ENCODE data around the gene ACP4. TPM values are rescaled to one million over a fixed set of nuclear protein-coding genes. Genes with fewer than 3 reads are reported as not detected.
"Not testable (repeated sequence)": the region's sequence is repeated elsewhere in the genome, so short reads cannot be mapped to it uniquely, and the experiment has no call there.

The ACP4 gene
- 0.09 TPM for polyA plus RNA-seq
- long read RNA-seq, donor 1: 0 reads
- long read RNA-seq, donor 2: 0 reads
- long read RNA-seq, donor 3: 0 reads
- long read RNA-seq, donor 4: 0 reads
- long read RNA-seq, donor 5: 0 reads
- long read RNA-seq, donor 6: 0 reads
- long read RNA-seq, donor 7: 0 reads
- long read RNA-seq, donor 8: 0 reads
- long read RNA-seq, donor 9: 0 reads
- long read RNA-seq, donor 10: 0 reads
- long read RNA-seq, donor 11: 0 reads

GRCh38 chr19:50790396-50790795 lies at the start of gene ACP4:
Gene ACP4 (plus strand): TSS chr19:50790415. CDS start chr19:50790415, 0 bp downstream.
- no peak within 1 kb of the TSS for H3K27ac ChIP-seq (ENCODE audit: low read length)
- WGBS (ENCODE audit: insufficient coverage, low lambda C conversion rate): no CpG with 5 or more reads among the region's 15 CpGs
- no peak within 1 kb of the TSS for H3K4me3 ChIP-seq (ENCODE audit: low read length)
- DNase-seq: no peak
- peaks cover 7% of the 10 kb centered on the region for H3K27me3 ChIP-seq (ENCODE audit: control insufficient read depth, insufficient read depth, low read length)
- H3K4me1 ChIP-seq (ENCODE audit: control insufficient read depth, insufficient read depth, low read length): peaks cover 6% of the 10 kb centered on the region
- H3K9me3 ChIP-seq (ENCODE audit: control insufficient read depth, low read depth, low read length): peaks cover 2% of the 10 kb centered on the region
- no peaks in the 10 kb centered on the region for H3K36me3 ChIP-seq (ENCODE audit: control insufficient read depth, insufficient read depth, low read length)

- H3K27me3 ChIP-seq (ENCODE audit: control insufficient read depth, insufficient read depth, low read length): peaks cover 11% of the 10 kb centered on the region
- WGBS (ENCODE audit: insufficient coverage, low lambda C conversion rate): 80% methylated on average over 2 of the region's 18 CpGs
- peak in 1 of 2 donors; percentile 50 for DNase-seq
Measured at GRCh38 chr19:50741179-50741933, 48.9 kb upstream of the ACP4 start.

GRCh38 chr19:50743537-50743936 lies 46.7 kb upstream of the ACP4 start:
- Histone ChIP-seq H3K4me3 (ENCODE audit: low read length) (no peak overlapping the region), H3K27ac (ENCODE audit: low read length) (no peak overlapping the region), H3K4me1 (ENCODE audit: control insufficient read depth, insufficient read depth, low read length) (no peaks in the 10 kb centered on the region), H3K9me3 (ENCODE audit: control insufficient read depth, low read depth, low read length) (no peaks in the 10 kb centered on the region), H3K36me3 (ENCODE audit: control insufficient read depth, insufficient read depth, low read length) (no peaks in the 10 kb centered on the region), H3K27me3 (ENCODE audit: control insufficient read depth, insufficient read depth, low read length) (peaks cover 11% of the 10 kb centered on the region)
- whole genome bisulfite sequencing (ENCODE audit: insufficient coverage, low lambda C conversion rate): no CpG with 5 or more reads among the region's 6 CpGs
- no peak for DNase-seq

More at GRCh38 chr19:50741179-50741933, 48.9 kb upstream of the ACP4 start:
- no peak overlapping the region for H3K27ac ChIP-seq (ENCODE audit: low read length)
- no peak overlapping the region for H3K4me3 ChIP-seq (ENCODE audit: low read length)
- no peaks in the 10 kb centered on the region for H3K36me3 ChIP-seq (ENCODE audit: control insufficient read depth, insufficient read depth, low read length)
- H3K4me1 ChIP-seq (ENCODE audit: control insufficient read depth, insufficient read depth, low read length): no peaks in the 10 kb centered on the region
- H3K9me3 ChIP-seq (ENCODE audit: control insufficient read depth, low read depth, low read length): no peaks in the 10 kb centered on the region

- DNase-seq: no peak
- Histone ChIP-seq H3K9me3 (ENCODE audit: control insufficient read depth, low read depth, low read length) (no peaks in the 10 kb centered on the region), H3K27ac (ENCODE audit: low read length) (no peak overlapping the region), H3K27me3 (ENCODE audit: control insufficient read depth, insufficient read depth, low read length) (peaks cover 4% of the 10 kb centered on the region), H3K4me1 (ENCODE audit: control insufficient read depth, insufficient read depth, low read length) (no peaks in the 10 kb centered on the region), H3K36me3 (ENCODE audit: control insufficient read depth, insufficient read depth, low read length) (no peaks in the 10 kb centered on the region), H3K4me3 (ENCODE audit: low read length) (no peak overlapping the region)
- 92% methylated on average over 2 of the region's 10 CpGs for WGBS (ENCODE audit: insufficient coverage, low lambda C conversion rate)
Measured at GRCh38 chr19:50745221-50745620, 45.0 kb upstream of the ACP4 start.

- not testable (repeated sequence) for H3K27me3 ChIP-seq (ENCODE audit: control insufficient read depth, insufficient read depth, low read length); H3K9me3 ChIP-seq (ENCODE audit: control insufficient read depth, low read depth, low read length); H3K4me3 ChIP-seq (ENCODE audit: low read length); H3K36me3 ChIP-seq (ENCODE audit: control insufficient read depth, insufficient read depth, low read length); H3K27ac ChIP-seq (ENCODE audit: low read length); DNase-seq; H3K4me1 ChIP-seq (ENCODE audit: control insufficient read depth, insufficient read depth, low read length)
- WGBS (ENCODE audit: insufficient coverage, low lambda C conversion rate): 100% methylated on average over 2 of the region's 14 CpGs
Measured at GRCh38 chr19:50747141-50747540, 43.1 kb upstream of the ACP4 start.

- no peaks in the 10 kb centered on the region for H3K4me1 ChIP-seq (ENCODE audit: control insufficient read depth, insufficient read depth, low read length)
- no CpG with 5 or more reads among the region's 6 CpGs for WGBS (ENCODE audit: insufficient coverage, low lambda C conversion rate)
Measured at GRCh38 chr19:50749490-50749889, 40.7 kb upstream of the ACP4 start.

GRCh38 chr19:50750010-50750409 lies 40.2 kb upstream of the ACP4 start:
- H3K9me3 ChIP-seq (ENCODE audit: control insufficient read depth, low read depth, low read length): no peaks in the 10 kb centered on the region
- H3K4me3 ChIP-seq (ENCODE audit: low read length): no peak overlapping the region
- 20% methylated on average over 1 of the region's 15 CpGs for WGBS (ENCODE audit: insufficient coverage, low lambda C conversion rate)
- H3K27me3 ChIP-seq (ENCODE audit: control insufficient read depth, insufficient read depth, low read length): no peaks in the 10 kb centered on the region
- no peak overlapping the region for H3K27ac ChIP-seq (ENCODE audit: low read length)
- no peak for DNase-seq
- H3K4me1 ChIP-seq (ENCODE audit: control insufficient read depth, insufficient read depth, low read length): no peaks in the 10 kb centered on the region
- no peaks in the 10 kb centered on the region for H3K36me3 ChIP-seq (ENCODE audit: control insufficient read depth, insufficient read depth, low read length)

More at GRCh38 chr19:50749490-50749889, 40.7 kb upstream of the ACP4 start:
- no peak for DNase-seq
- H3K4me3 ChIP-seq (ENCODE audit: low read length): no peak overlapping the region
- H3K27me3 ChIP-seq (ENCODE audit: control insufficient read depth, insufficient read depth, low read length): no peaks in the 10 kb centered on the region
- H3K27ac ChIP-seq (ENCODE audit: low read length): no peak overlapping the region
- H3K9me3 ChIP-seq (ENCODE audit: control insufficient read depth, low read depth, low read length): no peaks in the 10 kb centered on the region
- no peaks in the 10 kb centered on the region for H3K36me3 ChIP-seq (ENCODE audit: control insufficient read depth, insufficient read depth, low read length)

- Histone ChIP-seq H3K4me1 (ENCODE audit: control insufficient read depth, insufficient read depth, low read length) (no peaks in the 10 kb centered on the region), H3K27ac (ENCODE audit: low read length) (no peak overlapping the region), H3K36me3 (ENCODE audit: control insufficient read depth, insufficient read depth, low read length) (no peaks in the 10 kb centered on the region), H3K27me3 (ENCODE audit: control insufficient read depth, insufficient read depth, low read length) (no peaks in the 10 kb centered on the region), H3K4me3 (ENCODE audit: low read length) (no peak overlapping the region), H3K9me3 (ENCODE audit: control insufficient read depth, low read depth, low read length) (no peaks in the 10 kb centered on the region)
- no peak for DNase-seq
- WGBS (ENCODE audit: insufficient coverage, low lambda C conversion rate): 73% methylated on average over 2 of the region's 4 CpGs
Measured at GRCh38 chr19:50753879-50754278, 36.3 kb upstream of the ACP4 start.

- H3K4me3 ChIP-seq (ENCODE audit: low read length); H3K9me3 ChIP-seq (ENCODE audit: control insufficient read depth, low read depth, low read length); DNase-seq; H3K4me1 ChIP-seq (ENCODE audit: control insufficient read depth, insufficient read depth, low read length); H3K36me3 ChIP-seq (ENCODE audit: control insufficient read depth, insufficient read depth, low read length); H3K27ac ChIP-seq (ENCODE audit: low read length); H3K27me3 ChIP-seq (ENCODE audit: control insufficient read depth, insufficient read depth, low read length): not testable (repeated sequence)
- no CpG with 5 or more reads among the region's 8 CpGs for WGBS (ENCODE audit: insufficient coverage, low lambda C conversion rate)
Measured at GRCh38 chr19:50756244-50756643, 34.0 kb upstream of the ACP4 start.

- H3K9me3 ChIP-seq (ENCODE audit: control insufficient read depth, low read depth, low read length); H3K27me3 ChIP-seq (ENCODE audit: control insufficient read depth, insufficient read depth, low read length); H3K4me1 ChIP-seq (ENCODE audit: control insufficient read depth, insufficient read depth, low read length); DNase-seq; H3K36me3 ChIP-seq (ENCODE audit: control insufficient read depth, insufficient read depth, low read length); H3K27ac ChIP-seq (ENCODE audit: low read length); H3K4me3 ChIP-seq (ENCODE audit: low read length): not testable (repeated sequence)
- WGBS (ENCODE audit: insufficient coverage, low lambda C conversion rate): no CpG with 5 or more reads among the region's 3 CpGs
Measured at GRCh38 chr19:50757624-50758023, 32.6 kb upstream of the ACP4 start.

Measured in large intestine (tissue), 12 donors.